Esophagus muscularis mucosa (tissue), 3 donors: ENCODE measurements around the gene EHD4.

ENCODE experiments used
- POLR2A ChIP-seq: fragments of 450-650 bp; IDR thresholded peaks from one replicate; pipeline ENCODE4 v1.6.1; 2017; ENCODE audit warnings: antibody characterized with exemption, moderate library complexity, mild to moderate bottlenecking, low read depth
- TF ChIP-seq, protein P1 (sequence below), 3 experiments: fragments of 200-600 bp in 2 of 3; fragments of 450-650 bp in 1 of 3; sonication (generic) in 2 of 3; IDR thresholded peaks; one replicate each; pipeline ENCODE4 v1.5.1; 2017 to 2019; ENCODE audit warnings: antibody characterized with exemption in 3 of 3, mild to moderate bottlenecking in 2 of 3, moderate library complexity in 1 of 3

- TF ChIP-seq POLR2A: no peak
- TF ChIP-seq, protein P1, sequence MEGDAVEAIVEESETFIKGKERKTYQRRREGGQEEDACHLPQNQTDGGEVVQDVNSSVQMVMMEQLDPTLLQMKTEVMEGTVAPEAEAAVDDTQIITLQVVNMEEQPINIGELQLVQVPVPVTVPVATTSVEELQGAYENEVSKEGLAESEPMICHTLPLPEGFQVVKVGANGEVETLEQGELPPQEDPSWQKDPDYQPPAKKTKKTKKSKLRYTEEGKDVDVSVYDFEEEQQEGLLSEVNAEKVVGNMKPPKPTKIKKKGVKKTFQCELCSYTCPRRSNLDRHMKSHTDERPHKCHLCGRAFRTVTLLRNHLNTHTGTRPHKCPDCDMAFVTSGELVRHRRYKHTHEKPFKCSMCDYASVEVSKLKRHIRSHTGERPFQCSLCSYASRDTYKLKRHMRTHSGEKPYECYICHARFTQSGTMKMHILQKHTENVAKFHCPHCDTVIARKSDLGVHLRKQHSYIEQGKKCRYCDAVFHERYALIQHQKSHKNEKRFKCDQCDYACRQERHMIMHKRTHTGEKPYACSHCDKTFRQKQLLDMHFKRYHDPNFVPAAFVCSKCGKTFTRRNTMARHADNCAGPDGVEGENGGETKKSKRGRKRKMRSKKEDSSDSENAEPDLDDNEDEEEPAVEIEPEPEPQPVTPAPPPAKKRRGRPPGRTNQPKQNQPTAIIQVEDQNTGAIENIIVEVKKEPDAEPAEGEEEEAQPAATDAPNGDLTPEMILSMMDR (IDR thresholded peaks at IDR 0.05): no peak
These were observed 94.6 kb downstream of the EHD4 start for GRCh38 chr15:41877631-41878354.
